Glomerular visceral epithelial cell (primary cell): Measurements from ENCODE around the gene SPSB3.
"Not testable (repeated sequence)": the region's sequence is repeated elsewhere in the genome, so short reads cannot be mapped to it uniquely, and the experiment has no call there.

ENCODE experiments used
- DNase-seq: peaks from one replicate; pipeline ENCODE4 v3.0.0-alpha.2; 2016; ENCODE audit errors: extremely low spot score

SPSB3 gene

DNA sequence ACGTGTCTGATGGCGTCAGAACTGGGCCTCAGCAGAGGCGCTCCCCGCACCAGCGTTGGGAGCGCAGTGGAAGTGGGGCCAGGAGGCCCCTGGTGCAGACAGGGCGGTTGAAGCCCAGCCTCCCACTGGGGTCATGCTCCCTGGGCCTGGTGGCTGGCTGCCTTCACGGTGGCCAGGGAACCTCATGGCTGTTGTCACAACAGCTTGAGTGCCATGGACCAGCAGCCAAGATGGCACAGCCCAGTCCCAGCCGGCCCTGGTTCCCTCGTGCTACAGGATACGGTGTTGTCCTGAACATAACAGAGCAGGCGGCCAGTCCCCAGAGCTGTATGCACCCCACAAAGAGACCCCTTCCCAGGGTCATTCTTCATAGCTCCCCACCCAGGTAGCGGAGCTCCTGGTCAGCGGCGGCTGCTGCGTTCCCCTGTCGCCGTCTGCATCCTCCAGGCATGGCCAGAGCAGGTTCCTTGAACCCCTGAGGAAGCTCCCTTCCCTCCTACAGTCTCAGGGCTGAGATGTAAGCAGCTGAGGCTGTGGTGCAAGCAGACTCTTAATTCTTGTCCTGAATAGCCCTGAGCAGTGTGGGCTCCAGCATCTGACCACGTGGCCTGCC, 40.7 kb downstream of the SPSB3 start:
- DNase-seq = no peak

DNA sequence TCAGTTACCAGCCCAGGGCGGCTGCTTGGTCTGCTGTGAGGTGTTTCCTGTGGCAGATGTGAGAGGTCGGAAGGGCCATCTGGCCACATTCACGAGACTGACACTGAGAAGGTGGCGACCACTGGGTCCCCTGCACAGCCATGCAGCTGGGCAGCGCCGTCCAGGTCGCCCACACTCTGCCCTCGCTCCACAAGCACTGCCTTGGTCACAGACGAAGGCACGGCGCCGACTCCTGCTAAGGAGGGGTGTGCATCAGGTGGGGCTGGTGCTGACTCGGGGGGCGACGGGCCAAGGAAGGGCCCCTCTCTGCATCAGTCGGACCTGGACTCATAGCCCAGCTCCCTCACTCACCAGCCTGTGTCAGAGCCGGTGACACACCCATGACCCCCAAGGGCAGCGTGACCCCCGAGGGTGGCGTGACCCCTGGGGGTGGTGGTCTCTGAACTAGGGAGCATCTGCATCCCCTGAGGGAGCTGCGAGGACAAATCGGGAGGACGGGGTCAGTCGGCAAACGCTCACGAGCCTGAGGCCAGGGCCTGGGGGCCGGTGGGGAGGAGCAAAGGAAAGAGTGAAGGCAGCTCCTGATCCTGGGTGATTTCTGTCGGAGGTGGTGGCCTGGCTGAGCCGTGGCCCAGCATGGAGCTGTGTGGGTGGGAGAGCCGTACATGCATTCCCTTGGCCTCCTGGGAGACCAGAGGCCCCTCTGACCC, 41.4 kb downstream of the SPSB3 start:
- no peak for DNase-seq

DNA sequence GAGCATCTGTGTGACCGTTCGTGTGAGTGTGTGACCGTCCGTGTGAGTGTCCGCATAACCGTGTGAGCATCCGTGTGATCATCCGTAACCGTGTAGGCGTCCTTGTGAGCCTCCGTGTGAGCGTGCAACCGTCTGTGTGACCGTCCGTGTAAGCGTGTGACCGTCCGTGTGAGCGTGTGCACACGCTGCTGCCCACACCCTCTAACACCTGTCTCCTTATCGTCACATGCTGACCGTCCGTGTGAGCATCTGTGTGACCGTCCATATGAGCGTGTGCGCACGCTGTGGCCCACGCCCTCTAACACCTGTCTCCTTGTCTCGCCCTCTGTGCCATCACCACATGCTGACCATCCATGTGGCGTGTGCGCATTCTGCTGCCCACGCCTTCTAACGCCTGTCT, 42.1 kb downstream of the SPSB3 start:
- no peak for DNase-seq

DNA sequence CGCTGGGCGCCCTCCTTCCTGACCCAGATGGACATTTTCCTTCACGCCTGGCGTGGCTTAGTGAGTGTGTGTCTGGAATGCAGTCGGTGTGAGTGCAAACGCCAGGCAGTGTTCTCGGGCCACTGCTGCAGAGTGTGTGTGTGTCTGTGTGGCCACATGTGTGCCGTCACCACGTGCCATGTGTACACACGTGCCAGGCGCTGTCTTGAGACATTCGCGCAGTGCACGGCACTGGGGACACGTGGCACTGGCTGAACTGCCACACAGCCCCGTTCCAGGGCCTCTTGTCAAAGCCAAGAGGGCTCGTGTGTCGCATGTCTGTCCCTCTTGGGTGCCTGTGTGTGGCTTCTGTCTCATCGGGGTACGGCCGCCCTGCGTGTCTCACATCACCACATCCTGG, 47.6 kb downstream of the SPSB3 start:
- DNase-seq = no peak

DNA sequence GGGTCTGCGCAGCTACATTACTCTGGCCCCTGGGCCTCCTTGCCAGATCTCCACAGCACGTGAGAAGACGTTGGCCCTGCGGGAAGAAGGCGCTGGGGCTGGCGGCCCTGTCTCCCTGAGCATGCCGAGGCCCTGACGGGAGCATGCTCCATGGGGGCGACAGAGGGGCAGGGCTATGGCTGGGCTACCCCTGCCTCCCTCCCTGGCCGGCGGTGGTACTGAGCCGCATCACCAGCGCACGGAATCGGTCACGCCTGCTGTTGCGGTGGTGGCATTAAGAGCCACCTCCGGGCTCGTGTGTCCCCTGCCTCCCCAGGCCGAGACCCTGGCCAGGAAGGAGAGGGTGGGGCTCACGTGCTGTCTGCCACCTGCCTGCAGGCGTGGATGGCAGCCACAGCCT, 48.2 kb downstream of the SPSB3 start:
- DNase-seq = no peak

DNA sequence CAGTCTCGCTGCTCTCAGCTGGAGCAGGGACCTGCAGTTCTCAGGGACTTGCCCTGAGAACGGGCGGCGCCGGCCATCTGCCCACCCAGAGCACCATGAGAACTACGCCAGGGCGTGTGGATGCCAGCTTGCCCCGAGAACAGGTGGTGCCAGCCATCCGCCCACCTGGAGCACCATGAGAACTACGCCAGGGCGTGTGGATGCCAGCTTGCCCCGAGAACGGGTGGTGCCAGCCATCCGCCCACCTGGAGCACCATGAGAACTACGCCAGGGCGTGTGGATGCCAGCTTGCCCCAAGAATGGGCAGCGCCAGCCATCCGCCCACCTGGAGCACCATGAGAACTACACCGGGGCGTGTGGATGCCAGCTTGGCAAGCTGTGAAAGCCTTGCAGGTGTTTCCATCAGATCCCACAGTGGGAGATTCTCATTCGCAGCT, 49.8 kb downstream of the SPSB3 start:
- DNase-seq = not testable (repeated sequence)

DNA sequence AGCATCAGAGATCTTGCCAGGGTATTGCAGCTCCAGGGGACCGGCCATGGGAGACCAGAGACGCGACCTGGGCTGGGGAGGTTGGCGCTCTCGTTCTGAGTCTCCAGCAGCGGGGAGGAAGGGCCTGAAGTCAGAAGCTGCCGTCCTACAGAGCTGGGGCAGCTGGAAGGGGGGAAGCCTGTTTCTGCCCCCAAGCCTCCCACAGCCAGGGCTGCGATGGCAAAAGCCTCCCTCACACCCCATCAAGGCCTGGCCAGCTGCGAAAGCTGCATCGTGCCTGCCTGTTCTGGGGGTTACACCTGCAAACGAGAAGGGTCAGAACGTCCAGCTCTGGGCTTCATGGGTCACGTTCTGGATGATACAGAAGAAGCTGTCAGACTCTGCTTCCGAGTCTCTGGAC, 50.3 kb downstream of the SPSB3 start:
- DNase-seq = no peak

DNA sequence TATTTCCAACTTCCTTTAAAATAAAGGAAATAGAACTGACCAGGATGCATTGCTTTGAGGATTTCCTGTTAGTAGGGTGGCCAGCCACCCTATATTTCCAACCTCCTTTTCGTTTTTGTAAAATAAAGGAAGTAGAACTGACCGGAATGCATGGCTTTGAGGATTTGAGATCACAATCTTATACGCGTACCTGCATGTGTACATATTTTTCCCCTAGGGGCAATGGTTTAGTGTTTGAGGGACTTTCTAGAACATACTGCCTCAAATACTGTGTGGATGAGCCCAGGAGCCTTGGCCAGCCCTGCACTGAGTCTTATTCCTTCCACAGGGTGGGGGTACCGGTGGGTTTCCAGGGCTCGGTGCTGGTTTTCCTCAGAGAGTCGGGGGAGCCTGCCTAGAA, 50.8 kb downstream of the SPSB3 start:
- no peak for DNase-seq

DNA sequence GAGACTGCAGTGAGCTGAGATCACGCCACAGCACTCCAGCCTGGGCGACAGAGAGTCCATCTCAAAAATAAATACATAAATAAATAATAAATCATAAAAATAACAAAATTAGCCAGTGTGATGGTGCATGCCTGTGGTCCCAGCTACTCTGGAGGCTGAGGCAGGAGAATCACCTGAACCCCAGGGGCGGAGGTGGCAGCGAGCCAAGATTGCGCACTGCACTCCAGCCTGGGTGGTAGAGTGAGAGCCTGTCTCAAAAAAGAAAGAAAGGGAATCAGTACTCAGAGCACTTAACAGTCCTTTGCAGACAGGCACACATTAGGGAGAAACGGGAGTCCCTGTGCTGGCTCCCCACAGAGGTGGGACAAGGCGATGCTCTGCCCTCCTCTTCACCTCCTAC, 51.3 kb downstream of the SPSB3 start:
- no peak for DNase-seq

DNA sequence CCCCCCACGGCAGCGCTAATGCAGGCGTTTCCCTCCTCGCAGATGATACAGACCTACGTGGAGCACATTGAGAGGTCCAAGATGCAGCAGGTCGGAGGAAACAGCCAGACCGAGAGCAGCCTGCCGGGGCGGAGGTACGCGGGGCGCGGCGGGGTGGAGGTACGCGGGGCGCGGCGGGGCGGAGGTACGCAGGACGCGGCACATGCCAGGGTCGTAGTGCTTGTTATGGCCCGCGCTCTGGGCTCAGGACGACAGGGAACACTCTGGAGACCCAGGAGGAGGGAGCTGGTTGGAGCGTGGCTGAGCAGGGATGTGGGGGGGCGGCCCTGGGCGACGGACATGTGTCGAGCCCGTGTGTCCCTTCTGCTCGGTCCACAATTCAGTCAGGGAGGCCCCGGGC, 52.9 kb downstream of the SPSB3 start:
- DNase-seq = no peak

DNA sequence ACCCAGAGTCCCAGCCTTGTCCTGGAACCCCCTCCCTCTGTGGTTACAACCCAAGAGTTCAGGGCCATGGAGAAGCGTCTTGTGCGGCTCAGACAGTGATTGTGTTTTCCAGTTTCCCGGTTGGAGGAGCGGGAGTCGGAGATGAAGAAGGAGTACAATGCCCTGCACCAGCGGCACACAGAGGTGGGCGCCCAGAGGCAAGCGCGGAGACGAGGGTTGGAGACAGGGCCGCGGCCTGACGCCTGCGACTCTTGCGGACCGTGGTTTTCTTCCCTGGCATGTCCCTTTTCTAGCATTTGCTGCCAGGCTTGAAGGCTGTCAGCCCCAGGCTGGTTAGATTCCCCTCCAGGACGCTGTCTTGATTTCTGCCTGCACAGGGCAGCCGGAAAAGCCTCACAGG, 53.3 kb downstream of the SPSB3 start:
- no peak for DNase-seq

DNA sequence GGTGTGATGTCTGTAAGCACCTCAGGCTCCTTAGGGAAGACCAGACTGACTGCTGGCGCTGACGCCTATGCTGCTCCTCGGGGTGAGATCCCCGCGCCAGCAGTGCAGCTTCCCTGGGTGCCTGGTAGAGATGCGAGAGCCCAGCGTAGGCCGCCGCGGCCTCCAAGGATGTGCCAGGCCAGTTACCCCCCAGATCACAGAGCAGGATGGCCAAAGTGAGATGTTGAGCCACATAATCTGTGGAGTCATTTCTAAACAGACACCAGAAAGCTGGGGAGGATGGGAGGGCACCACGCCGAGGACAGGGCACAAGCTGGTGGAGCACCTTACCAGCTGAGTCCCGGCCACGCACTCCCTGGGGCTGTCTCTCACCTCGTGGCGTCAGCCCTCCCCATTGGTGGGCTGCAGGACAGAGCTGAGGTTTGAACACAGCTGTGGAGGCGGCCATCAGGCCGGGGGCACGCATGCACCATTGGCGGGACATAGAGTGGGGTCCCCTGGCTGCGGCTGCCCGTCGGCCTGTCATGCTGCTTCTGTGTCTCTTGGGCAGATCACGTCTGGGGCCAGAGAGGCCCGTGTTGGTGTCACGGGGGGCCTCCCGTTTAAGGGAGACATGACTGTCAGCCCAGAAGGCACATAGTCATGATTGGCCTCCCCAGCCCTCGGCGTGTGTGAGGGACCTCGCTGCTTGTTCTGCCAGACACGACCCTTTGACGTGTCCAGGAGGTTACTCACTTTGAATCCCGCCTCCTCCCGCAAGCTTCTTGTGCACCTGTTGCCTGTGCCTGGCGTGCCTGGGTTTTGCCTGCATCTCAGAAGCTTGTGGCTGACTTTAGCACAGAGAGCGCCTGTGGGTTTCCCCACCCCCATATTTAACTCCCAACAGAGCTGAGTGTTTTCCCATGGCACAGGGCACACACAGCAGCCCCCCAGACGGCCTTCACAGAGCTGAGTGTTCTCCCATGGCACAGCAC, 54.4 kb downstream of the SPSB3 start:
- no peak for DNase-seq
